GM23248 (cell line): Measurements from ENCODE around the gene NRP1.

Experiments used
- EZH2 ChIP-seq: fragments of 200-600 bp; sonication (generic); IDR thresholded peaks from 2 replicates; pipeline ENCODE4 v1.6.1; 2018; ENCODE audit warnings: antibody characterized with exemption, mild to moderate bottlenecking; ENCODE audit not compliant: insufficient read depth, poor library complexity, severe bottlenecking
- EZH2phosphoT487 ChIP-seq: fragments of 200-600 bp; sonication (generic); IDR thresholded peaks from 2 replicates; pipeline ENCODE4 v1.6.1; 2018; ENCODE audit warnings: antibody characterized with exemption, moderate library complexity, mild to moderate bottlenecking, low read depth; ENCODE audit not compliant: insufficient read depth

DNA sequence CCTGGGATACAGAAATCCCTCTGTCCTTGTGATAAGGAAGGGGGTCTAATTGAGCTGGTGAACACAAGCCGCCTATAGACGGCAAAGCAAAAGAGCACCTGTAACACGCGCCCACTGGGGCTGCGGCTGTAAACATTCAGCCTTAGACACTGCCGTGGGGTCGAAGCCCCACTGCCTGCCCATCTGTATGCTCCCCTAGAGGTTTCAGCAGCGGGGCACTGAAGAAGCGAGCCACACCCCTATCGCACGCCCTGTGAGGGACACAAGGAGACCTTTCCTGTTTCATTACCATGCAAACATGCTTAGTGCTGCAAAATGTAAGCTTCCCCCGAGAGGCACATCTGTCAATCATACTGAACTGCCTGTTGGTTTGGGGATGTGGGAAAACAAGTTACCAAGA is 82.1 kb downstream of the NRP1 start:
- no peak for TF ChIP-seq EZH2
- no peak for TF ChIP-seq EZH2phosphoT487
